Stomach (tissue), 4 donors: ENCODE data around the gene OLR1.

Source experiments
- CTCF ChIP-seq, 7 experiments: fragments of 450-650 bp in 4 of 7; fragments of 200-600 bp in 3 of 7; sonication (generic) in 3 of 7; IDR thresholded peaks; one replicate each; pipeline ENCODE4 v1.5.1; 2016 to 2019; ENCODE audit warnings: antibody characterized with exemption in 7 of 7, control low read depth in 2 of 7, mild to moderate bottlenecking in 1 of 7
- POLR2A ChIP-seq, 4 donors: fragments of 450-650 bp; IDR thresholded peaks; one replicate each; pipeline ENCODE4 v1.6.1; 2016; ENCODE audit warnings: antibody characterized with exemption in 4 of 4, control low read depth in 2 of 4, mild to moderate bottlenecking in 1 of 4, moderate library complexity in 1 of 4

GRCh38 chr12:10154145-10154496 lies 17.8 kb downstream of the OLR1 start:
- TF ChIP-seq POLR2A (IDR thresholded peaks at IDR 0.05) (no peak), CTCF (IDR thresholded peaks at IDR 0.05) (no peak)
